CD4-positive, alpha-beta T cell treated with Interleukin-15 for 1 hour (primary cell): Measurements from ENCODE around the gene TSHZ2.

Source experiments
- DNase-seq: peaks from one replicate; pipeline ENCODE4 v3.0.0-alpha.2; 2020

TSHZ2 gene

GRCh38 chr20:53260168-53260567, 288.0 kb downstream of the TSHZ2 start:
- no peak for DNase-seq

DNA sequence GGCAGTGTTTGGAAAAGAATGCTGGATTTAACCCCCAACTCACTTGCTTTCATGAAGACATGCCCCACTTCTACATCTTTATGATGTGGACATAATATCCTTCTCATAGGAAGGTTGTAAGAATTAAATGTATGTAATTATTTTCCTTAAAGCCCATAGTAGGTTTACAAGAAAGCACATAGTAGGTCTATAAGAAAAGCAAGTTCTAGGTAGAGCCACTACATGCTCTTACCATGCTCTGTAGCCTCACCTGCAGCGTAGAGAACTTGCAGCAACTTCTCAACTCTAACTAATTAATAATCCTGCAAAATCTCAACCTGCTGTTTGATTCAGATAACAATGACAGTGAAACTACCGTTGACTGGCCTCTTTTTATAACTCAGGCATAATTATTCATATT, 288.4 kb downstream of the TSHZ2 start:
- DNase-seq: no peak

DNA sequence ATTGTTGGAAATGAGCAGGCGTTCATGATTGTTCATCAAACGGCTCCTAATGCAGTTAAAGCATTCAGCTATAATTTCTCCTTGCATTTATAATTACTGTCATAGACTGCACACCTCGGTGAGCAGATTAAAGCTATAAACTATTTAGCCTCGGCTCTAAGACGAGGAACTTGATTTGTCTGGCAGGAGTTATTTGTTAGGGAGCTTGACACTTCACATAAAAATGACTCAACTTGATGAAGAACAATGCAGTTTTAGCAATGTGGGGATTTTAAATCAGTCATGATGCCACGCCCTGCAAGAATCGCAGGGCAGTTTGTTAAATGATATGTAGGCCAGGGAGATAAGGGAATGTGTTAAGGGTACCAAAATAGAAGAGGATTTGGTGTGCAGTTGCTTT, 290.2 kb downstream of the TSHZ2 start:
- no peak for DNase-seq

- no peak for DNase-seq
Observed at GRCh38 chr20:53263554-53264438, 291.6 kb downstream of the TSHZ2 start.

DNA sequence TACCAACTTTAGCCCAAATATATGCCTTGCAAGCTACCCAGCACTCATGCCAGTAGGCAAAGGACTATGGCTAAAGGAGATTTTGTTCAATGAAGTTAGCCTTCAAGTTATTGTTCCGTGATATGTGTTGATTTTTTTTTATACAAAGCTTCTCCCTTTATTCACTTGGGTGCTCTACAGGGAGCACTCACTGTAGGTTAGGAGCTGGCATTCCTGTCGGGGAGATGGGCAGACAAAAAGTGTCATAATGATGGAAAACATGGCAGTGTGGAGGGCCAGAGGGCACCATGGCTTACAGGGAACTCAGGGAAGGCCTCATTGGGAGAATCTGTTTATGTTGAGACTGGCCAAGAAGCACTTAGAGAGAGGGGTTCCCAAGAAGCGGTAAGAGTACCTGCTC, 292.4 kb downstream of the TSHZ2 start:
- DNase-seq: no peak

- no peak for DNase-seq
Observed at GRCh38 chr20:53265304-53265875, 293.2 kb downstream of the TSHZ2 start.

- no peak for DNase-seq
Observed at GRCh38 chr20:53269380-53269779, 297.2 kb downstream of the TSHZ2 start.

DNA sequence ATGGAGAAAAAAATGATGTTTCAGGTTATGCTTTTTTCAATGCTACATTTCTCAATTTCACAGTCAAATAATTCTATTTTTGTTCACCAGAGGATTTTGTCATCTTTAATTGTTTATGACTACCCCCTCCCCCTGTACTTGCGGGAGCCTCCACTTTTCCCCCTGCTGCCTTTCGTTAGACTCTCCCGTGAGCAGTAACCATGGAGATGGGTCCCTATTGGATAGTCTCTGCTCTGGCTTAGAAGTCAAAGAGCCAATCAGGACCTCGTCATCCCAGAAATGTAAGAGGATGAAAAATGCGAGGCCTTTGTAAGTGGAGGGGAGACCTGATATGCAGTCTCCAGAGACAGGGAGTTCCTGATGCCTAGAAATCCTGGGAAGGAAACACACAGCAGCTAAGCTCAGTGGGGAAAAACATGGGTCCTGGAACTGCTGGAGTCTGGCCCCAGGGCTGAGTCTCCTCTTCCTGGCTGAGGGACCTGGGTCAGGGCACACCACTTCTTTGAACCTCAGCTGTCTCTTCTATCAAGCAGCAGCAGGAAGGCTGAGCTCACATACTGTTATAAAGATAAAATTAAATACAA, 298.7 kb downstream of the TSHZ2 start:
- no peak for DNase-seq

DNA sequence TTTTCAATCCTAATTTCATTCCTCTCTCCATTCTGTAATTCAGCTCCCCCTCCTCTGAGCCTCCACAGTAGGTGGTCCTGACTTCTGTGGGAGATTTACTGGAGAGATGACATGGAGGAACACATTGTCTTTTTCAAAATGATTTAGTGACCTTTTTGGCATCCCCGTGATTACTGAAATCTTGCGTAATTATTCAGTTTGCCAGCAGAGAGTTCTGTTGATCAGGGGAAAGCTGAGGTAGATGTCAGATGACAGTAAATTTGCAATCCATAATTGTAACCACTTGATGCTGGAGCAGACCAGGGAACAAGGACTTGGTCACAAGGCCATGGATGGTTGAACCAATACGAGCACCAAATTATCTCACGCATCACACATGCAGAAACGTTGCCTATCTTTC, 302.2 kb downstream of the TSHZ2 start:
- DNase-seq: no peak

- no peak for DNase-seq
Observed at GRCh38 chr20:53274807-53275206, 302.6 kb downstream of the TSHZ2 start.

GRCh38 chr20:53276143-53276542, 304.0 kb downstream of the TSHZ2 start:
- no peak for DNase-seq

DNA sequence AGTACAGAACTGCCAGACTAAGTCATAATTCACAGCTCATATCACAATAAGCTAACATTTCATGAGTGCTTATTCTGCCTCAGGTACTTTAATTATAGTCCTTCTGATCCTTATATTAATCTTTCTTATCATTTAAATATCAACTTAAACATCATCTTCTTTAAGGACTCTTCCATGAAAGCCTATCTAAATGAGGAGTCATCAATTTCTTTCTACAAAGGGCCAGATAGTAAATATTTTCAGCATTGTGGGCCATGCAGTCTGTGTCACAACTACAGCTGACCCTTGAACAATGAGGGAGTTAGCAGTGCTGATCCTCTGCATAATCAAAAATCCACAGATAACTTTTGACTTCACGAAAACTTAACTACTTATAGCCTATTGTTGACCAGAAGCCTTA, 306.4 kb downstream of the TSHZ2 start:
- no peak for DNase-seq

- no peak for DNase-seq
Observed at GRCh38 chr20:53279735-53280134, 307.6 kb downstream of the TSHZ2 start.

DNA sequence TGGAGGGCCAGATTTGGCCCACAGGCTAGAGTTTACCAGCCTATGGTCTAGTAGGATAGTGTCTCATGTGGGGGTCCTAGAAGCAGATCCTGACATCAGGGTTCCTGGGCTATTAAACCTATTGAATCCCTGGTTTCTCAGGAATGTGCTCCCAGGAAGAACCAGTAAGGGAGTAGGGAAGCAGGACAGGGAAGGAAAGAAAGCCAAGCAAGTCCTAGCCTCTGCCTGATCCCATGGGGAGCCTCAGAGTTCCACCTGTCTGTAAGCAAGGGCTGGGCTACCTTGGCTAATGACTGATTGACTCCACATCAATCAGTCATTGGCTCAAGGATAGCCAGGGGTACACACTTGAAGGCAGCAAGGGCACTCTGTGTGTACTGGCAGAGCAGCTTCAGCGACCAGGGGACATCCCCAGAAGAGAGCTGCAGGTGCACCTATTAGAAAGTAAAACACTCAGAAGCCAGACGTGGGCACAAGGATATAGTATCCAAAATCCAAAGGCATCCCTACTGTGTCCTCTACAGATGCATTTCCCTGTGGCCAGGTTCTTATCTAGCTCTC, 309.5 kb downstream of the TSHZ2 start:
- DNase-seq: no peak

DNA sequence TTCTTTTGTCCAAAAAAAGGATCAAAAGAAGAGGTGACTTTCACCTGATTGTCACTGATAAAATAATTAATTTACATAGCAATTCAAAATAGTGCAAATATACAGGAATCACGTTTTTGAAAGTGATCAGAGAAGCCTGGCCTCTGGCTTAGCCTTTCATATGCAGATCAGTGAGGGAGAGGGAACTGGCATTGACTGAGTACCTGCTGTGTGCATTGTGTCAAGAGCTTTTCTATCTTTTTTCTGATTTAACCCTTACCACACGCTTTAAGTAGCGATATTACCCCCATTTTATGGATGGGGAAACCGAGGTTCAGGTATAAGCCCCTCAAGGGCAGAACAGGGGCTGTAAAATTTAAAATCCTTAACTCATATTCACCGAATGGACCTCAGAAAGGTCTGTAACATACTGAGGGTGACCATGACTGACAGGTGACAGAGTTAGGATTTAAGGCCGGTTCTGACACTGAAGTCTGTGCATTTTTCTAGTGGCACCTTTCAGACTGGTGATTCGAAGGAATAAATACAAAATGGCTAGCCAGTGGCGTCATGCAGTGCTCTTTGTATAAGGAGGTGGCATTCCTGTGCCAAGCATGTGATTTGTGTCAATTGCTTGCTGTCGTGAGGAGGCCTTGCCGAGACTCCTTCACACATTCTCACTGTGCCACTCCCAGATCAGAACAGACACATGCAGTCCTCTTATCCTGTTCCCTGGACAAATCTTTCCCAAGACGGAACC, 310.2 kb downstream of the TSHZ2 start:
- DNase-seq: no peak

- no peak for DNase-seq
Observed at GRCh38 chr20:53283011-53283410, 310.9 kb downstream of the TSHZ2 start.

DNA sequence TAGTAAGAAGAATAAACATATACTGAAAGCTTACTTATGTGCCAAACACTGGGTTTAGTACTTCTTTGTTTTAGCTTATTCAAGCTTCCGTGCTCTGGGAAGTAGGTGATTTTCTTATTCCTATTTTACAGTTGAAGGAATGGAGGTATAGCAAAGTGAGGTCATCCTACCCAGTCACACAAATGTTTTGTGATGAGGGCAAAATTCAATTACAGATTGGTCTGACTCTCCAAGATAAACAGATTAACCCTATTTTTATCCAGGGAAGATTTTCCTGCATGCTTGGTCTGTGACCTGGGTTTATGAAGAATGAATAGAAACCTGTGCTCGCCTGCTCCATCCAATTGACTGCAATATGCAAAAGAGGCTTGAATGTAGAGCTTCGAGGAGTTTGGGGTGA, 311.4 kb downstream of the TSHZ2 start:
- no peak for DNase-seq

GRCh38 chr20:53284256-53284655, 312.1 kb downstream of the TSHZ2 start:
- DNase-seq: no peak

- DNase-seq: no peak
Observed at GRCh38 chr20:53284696-53285095, 312.5 kb downstream of the TSHZ2 start.

GRCh38 chr20:53287357-53288042, 315.3 kb downstream of the TSHZ2 start:
- no peak for DNase-seq

DNA sequence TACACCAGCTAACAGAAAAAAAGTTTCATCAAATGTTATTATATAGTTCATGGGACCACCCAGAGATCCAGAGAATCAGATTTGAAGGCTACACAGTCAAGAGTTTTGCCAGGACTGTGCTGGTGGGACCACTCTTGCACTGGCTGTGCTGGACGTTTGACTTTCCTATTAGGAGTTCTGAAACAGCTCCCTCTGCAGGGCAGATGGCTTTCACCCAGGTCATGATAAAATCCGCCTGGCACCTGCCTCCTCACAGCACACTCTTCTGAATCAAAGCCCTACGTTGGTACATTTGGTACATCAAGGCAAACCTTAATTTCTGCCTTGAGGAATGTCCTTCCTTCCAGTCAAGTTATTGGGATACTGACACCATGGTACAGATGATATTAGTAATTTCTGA, 319.4 kb downstream of the TSHZ2 start:
- DNase-seq: no peak

DNA sequence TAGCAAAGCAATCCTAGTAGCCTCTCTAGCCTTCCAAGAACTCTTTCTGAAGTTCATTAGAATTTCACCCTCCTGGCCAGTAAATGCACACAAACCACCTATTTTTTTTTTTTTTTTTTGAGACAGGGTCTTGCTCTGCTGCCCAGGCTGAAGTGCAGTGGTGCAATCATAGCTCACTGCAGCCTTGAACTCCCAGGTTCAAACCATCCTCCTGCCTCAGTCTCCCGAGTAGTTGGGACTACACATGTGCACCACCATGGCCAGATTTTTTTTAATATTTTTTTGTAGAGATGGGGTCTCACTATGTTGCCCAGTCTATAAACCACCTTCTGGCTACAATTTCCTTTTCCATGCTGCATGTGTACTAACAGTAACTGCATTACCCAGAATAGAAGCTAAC, 320.2 kb downstream of the TSHZ2 start:
- DNase-seq: no peak

DNA sequence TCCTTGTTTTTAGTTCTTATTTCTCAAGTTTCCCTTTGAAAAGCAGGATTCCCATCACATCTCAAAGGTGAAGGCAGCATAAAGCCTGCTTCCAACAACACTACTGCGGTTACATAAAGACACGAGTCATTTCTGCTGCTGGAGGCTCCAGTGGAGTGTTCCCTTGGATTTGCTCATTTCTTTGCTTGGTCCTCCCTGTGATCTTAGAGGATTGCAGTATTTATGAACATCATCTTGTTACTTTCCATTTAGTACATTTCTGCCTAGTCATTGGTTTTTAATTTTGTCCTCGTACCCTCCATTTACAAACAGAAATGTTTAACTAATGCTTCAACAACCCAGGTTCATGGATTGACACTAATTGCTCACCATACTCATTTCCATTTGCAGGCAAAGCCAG, 322.6 kb downstream of the TSHZ2 start:
- no peak for DNase-seq
